Measurements from ENCODE around the gene VAX1.

GRCh38 chr10:117126034-117126433 lies 12.0 kb downstream of the VAX1 start:
- TF ChIP-seq GATA3 (IDR thresholded peaks at IDR 0.05; ENCODE audit: low read depth, low read length): no peak
- TF ChIP-seq GATA2 (IDR thresholded peaks at IDR 0.05; ENCODE audit: low read depth, low read length): no peak

All from SH-SY5Y (cell line).